NT2/D1 (cell line): ENCODE results near the gene LDLRAD4.

Experiments used
- DNase-seq: peaks from one replicate; pipeline ENCODE4 v3.0.0-alpha.2; 2011; ENCODE audit warnings: low read depth, low spot score
- H3K27me3 ChIP-seq: 2 replicates; pipeline ENCODE4 v1.6.0; 2011; ENCODE audit warnings: mild to moderate bottlenecking; ENCODE audit not compliant: insufficient read length, insufficient read depth
- H3K36me3 ChIP-seq: 2 replicates; pipeline ENCODE4 v1.6.1; 2011; ENCODE audit warnings: mild to moderate bottlenecking, low read length, mixed read lengths; ENCODE audit not compliant: insufficient read depth, insufficient read length
- H3K4me1 ChIP-seq: 2 replicates; pipeline ENCODE4 v1.5.1; 2011; ENCODE audit not compliant: insufficient read depth, insufficient read length
- H3K4me3 ChIP-seq: 2 replicates; pipeline ENCODE4 v1.5.1; 2011; ENCODE audit warnings: low read depth; ENCODE audit not compliant: insufficient read length
- H3K9ac ChIP-seq: 2 replicates; pipeline ENCODE4 v1.6.0; 2011; ENCODE audit warnings: low read depth; ENCODE audit not compliant: insufficient read length
- H3K9me3 ChIP-seq: 2 replicates; pipeline ENCODE4 v1.5.1; 2011; ENCODE audit warnings: mild to moderate bottlenecking, low read length; ENCODE audit not compliant: insufficient read depth
- SUZ12 ChIP-seq: IDR thresholded peaks from 2 replicates; pipeline ENCODE4 v1.6.1; 2011; ENCODE audit not compliant: insufficient read length, insufficient read depth; ENCODE audit errors: extremely low read depth
- YY1 ChIP-seq: IDR thresholded peaks from 2 replicates; pipeline ENCODE4 v1.6.1; 2011; ENCODE audit not compliant: insufficient read length, insufficient read depth
- ZNF274 ChIP-seq: IDR thresholded peaks from 2 replicates; pipeline ENCODE4 v1.6.1; 2011; ENCODE audit warnings: mild to moderate bottlenecking, low read depth, low read length

LDLRAD4 gene

DNA sequence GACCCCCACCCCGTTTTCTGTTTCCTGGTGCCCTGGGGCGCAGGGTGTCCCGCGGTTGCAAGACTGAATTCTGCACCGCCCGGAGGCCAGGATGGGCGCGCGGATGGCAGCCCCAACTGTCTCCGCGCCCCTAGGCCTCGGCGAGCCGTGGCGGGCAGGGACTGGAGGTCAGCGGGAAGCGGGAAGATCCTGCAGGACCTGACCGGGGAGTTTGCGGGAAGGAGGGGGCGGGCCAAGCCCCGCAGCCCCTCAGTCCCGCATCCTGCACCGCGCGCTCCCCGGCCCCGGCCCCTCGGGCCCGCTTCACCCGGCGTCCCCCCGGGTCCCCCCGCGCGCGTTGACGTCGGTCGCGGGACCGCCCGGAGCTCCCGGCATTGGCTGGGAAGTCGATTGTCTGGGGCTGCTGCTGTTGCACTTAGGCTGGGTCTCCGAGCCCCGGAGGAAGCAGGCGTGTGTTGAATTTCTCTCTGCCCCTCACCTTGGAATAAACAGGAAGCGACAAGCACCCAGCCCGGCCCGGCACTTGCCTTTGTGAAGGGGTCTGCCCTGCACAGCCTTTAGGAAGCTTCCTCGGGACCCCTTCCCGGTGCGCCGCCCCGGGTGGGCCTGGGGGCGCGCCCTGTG lies at the start of gene LDLRAD4:
TSS of gene LDLRAD4 (plus strand) at position 393 of the 624 bp plus-strand sequence.
- peaks cover 29% of the 10 kb centered on the region for H3K27me3 ChIP-seq
- H3K36me3 ChIP-seq: no peaks in the 10 kb centered on the region
- TF ChIP-seq YY1 (no peak), ZNF274 (no peak)
- H3K9me3 ChIP-seq: no peaks in the 10 kb centered on the region
- peaks cover 2% of the 10 kb centered on the region for H3K4me1 ChIP-seq
- peak within 1 kb of the TSS; percentile 62 for H3K4me3 ChIP-seq
- peak within 1 kb of the TSS; percentile 74 for H3K9ac ChIP-seq
- no peak for DNase-seq

- H3K36me3 ChIP-seq: no peaks in the 10 kb centered on the region
- no peaks in the 10 kb centered on the region for H3K4me1 ChIP-seq
- no peaks in the 10 kb centered on the region for H3K27me3 ChIP-seq
- H3K9me3 ChIP-seq: no peaks in the 10 kb centered on the region
- H3K4me3 ChIP-seq: no peak overlapping the region
- TF ChIP-seq YY1 (no peak), ZNF274 (no peak), SUZ12 (no peak)
- H3K9ac ChIP-seq: no peak overlapping the region
- DNase-seq: no peak
Observed at GRCh38 chr18:13173578-13174145, 44.9 kb upstream of the LDLRAD4 start.

DNA sequence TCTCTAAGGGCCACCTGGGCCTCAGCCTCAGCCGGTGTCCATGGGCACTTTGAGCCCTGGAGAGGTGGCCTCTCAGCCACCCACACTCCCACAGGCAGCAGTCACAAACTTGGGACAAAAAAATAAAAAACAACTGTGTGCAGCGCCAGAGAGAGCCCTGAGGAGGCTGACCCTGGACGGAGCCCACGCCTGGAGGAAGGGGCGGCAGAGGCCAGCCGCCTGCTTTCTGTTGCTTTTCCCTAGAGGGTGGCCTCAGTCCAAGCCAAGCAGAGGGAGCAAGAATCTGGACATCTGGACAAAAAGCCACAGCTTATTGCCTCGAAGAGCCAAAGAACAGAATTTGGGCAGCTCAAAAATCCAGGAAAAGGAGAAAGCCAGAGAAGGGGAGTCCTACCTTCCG lies 43.3 kb upstream of the LDLRAD4 start:
- Histone ChIP-seq H3K4me1 (no peaks in the 10 kb centered on the region), H3K9ac (no peak overlapping the region), H3K4me3 (no peak overlapping the region), H3K9me3 (no peaks in the 10 kb centered on the region), H3K36me3 (no peaks in the 10 kb centered on the region), H3K27me3 (no peaks in the 10 kb centered on the region)
- DNase-seq: no peak
- TF ChIP-seq SUZ12: no peak
- no peak for TF ChIP-seq ZNF274
- no peak for TF ChIP-seq YY1

DNA sequence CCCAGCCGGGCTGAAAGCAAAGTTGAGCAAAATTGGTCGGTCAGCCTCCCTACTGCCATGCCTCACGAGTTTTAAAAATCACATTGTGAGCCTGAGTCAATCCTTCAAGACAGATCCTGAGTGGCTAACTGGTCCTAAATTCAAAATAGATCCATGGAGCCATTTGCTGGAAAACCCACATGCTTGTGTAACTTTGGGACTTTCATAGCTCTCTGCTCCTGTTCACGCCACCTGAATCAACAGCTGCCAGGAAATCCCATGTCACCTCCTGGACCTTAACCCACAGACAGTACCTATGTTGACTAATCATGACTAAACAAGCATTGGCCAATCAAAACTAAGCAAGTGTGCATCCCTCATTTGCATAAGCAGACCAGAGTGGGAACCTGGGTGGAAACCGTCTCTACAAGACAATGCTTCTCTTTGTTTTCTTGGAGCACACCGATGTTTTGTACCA lies 42.8 kb upstream of the LDLRAD4 start:
- TF ChIP-seq ZNF274 (no peak), SUZ12 (no peak), YY1 (no peak)
- DNase-seq: no peak
- Histone ChIP-seq H3K4me3 (no peak overlapping the region), H3K27me3 (no peaks in the 10 kb centered on the region), H3K9ac (no peak overlapping the region), H3K4me1 (no peaks in the 10 kb centered on the region), H3K9me3 (no peaks in the 10 kb centered on the region), H3K36me3 (no peaks in the 10 kb centered on the region)

DNA sequence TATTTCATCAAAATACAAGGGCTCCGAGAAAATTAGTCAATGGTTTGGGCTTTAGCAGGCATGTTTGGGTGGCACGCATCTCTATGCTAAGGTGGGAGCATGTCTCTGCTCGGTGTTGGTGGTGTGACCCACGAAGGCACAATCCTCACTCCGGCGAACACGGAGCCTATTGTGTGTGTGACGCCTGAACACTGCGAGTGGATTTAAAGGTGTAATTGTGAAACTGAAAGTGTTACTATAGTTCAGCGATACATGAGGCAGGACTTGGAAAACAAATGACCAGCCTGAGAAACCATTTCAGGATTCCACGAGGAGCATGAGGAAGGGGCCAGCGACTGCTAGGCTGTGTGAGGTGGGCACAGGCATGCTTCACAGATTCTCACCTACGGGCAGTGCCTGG lies 41.7 kb upstream of the LDLRAD4 start:
- Histone ChIP-seq H3K27me3 (no peaks in the 10 kb centered on the region), H3K4me1 (peaks cover 2% of the 10 kb centered on the region), H3K4me3 (no peak overlapping the region), H3K9me3 (peaks cover 7% of the 10 kb centered on the region; the same call in 1 of the 2 replicates), H3K36me3 (no peaks in the 10 kb centered on the region), H3K9ac (no peak overlapping the region)
- no peak for DNase-seq
- TF ChIP-seq YY1 (no peak), SUZ12 (no peak), ZNF274 (no peak)

DNA sequence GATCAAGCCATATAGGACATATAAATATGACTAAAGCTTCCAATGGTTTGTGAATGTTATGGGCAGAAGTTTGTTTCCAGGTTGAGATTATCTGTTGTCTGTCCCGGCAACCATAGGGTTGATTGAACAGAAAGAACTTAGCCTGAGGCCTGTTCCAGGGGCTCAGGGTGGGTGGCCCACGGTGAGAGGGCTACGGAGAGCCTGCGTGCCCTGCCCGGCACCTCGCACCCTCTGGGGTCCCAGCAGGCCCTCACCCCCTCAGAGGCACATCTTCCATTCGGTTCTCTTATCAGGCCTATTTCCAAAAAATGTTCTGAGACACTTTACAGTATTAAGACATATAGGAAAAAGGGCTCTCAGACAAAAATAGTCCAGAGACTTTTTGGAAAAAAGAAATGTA lies 40.4 kb upstream of the LDLRAD4 start:
- no peaks in the 10 kb centered on the region for H3K36me3 ChIP-seq
- H3K27me3 ChIP-seq: no peaks in the 10 kb centered on the region
- H3K4me3 ChIP-seq: no peak overlapping the region
- no peak overlapping the region for H3K9ac ChIP-seq
- peaks cover 4% of the 10 kb centered on the region for H3K4me1 ChIP-seq
- TF ChIP-seq YY1: no peak
- no peak for DNase-seq
- H3K9me3 ChIP-seq: peaks cover 11% of the 10 kb centered on the region; the same call in 1 of the 2 replicates

DNA sequence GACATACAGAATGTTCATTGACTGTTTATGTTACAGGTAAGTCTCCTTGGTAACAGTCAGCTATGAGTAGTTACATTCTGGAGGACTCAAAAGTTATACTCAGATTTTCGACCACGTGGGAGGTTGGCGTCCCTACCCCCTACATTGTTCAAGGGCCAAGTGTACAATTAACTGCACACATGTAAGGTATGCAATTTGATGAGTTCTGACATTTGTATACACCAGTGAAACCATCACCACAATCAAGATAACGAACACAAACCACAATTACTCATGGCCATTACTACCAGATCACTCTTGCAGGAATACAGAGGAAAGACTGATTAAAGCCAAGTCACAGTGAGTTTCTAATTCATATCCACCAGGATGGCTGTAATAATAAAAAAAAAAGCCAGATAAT lies 39.6 kb upstream of the LDLRAD4 start:
- Histone ChIP-seq H3K36me3 (no peaks in the 10 kb centered on the region), H3K4me1 (peaks cover 4% of the 10 kb centered on the region), H3K9ac (no peak overlapping the region), H3K27me3 (no peaks in the 10 kb centered on the region), H3K9me3 (peaks cover 11% of the 10 kb centered on the region; the same call in 1 of the 2 replicates), H3K4me3 (no peak overlapping the region)
- DNase-seq: no peak
- TF ChIP-seq SUZ12 (no peak), YY1 (no peak), ZNF274 (no peak)
